H54 (cell line): ENCODE data around the gene SRCAP.

Source experiments
- DNase-seq: peaks from one replicate; pipeline ENCODE4 v3.0.0; 2011; ENCODE audit warnings: low spot score, mixed read lengths; ENCODE audit not compliant: insufficient read length
- FAIRE-seq: peaks from 3 replicates; lab custom pipeline; 2011; peaks lifted over from hg19 to GRCh38; lab: Jason Lieb, UNC
- POLR2A ChIP-seq: IDR thresholded peaks from 2 replicates; pipeline ENCODE4 v1.6.1; 2011; ENCODE audit warnings: low read depth, mild to moderate bottlenecking, low read length

Gene SRCAP

GRCh38 chr16:30741461-30741914 lies 42.5 kb downstream of the SRCAP start:
- no peak for TF ChIP-seq POLR2A
- FAIRE-seq (peak; percentile 91), DNase-seq (peak; percentile 86)

DNA sequence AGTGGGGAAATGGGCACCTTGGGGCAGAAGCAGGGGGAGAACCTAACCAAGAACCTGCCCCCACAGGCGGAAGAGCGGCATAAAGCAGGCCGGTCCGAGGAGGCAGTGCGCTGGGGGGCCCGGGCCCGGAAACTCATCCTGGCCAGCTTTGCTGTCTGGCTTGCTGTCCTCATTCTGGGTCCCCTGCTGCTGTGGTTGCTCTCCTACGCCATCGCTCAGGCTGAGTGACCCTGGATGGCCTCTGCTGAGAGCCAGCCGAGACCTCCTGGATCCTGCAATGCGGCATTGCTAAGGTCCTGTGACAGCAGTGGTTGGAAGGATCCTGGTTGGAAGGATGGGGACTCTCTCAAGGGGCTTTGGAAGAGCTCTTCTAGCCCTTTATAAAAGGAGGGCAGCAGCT lies 44.7 kb downstream of the SRCAP start:
- no peak for TF ChIP-seq POLR2A
- DNase-seq (no peak), FAIRE-seq (no peak)

DNA sequence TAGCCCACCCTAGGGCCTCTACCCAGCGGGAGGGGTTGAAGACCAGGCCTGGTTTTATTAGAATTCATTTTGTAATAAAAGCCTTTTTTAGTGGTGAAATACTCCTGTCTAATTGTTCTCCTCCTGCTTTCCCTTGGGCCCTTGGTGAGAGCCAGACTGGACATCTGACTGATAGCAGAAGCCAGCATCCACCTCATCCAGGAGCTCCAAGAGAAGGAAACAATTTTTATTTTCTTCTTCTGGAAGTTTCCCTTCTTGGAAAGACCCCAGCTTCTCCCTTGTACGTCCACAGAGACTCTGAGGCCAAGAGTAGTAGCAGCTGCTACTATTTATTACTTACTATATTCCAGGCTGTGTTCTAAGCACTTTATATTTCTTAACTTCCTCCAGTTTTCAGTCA lies 45.2 kb downstream of the SRCAP start:
- DNase-seq: no peak
- TF ChIP-seq POLR2A: no peak
- FAIRE-seq: no peak

GRCh38 chr16:30745082-30745481 lies 46.1 kb downstream of the SRCAP start:
- FAIRE-seq (no peak), DNase-seq (no peak)
- TF ChIP-seq POLR2A: no peak

DNA sequence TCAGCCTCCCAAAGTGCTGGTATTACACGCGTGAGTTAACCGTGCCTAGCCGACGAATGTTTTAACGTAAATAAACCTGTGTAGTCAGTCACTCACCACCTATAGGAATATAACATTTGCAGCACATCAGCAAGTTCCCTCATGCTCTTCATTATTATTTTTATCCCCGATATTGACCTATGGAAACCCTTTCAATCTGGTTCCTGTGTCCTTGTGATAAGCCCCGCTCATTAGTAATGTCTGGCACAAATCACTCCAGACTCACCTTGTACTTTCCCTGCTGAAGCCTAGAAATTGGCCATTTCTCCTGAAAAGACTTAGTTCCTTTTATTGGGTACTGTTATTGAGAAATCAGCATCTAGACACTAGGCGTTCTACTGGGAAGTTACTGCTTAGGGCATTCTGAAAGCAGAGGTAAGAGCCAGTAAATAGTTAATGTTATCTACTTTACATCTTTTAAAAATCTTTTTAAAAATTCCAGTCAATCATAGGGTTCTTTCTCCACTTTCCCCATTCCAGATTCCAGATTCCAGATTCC lies 47.7 kb downstream of the SRCAP start:
- no peak for TF ChIP-seq POLR2A
- no peak for DNase-seq
- FAIRE-seq: no peak

DNA sequence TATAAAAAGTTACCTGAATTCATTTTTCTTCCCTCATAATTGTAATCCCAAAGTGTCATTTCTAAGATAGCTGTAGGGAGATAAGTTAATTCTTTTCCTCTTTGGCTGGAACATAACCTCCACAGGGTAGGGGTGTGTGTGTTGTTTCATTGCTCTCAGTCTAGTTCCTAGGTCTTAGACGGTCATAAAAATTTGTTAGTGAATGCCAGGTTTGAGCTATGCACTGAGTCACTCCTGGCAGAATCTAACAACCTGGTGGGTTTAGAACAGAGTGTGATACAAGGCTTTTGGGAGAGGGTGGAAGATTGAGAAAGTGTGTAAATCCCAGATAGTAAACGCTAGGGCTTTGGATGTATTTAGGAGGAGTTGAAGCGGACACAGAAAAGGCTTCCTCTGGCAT lies 48.4 kb downstream of the SRCAP start:
- FAIRE-seq (no peak), DNase-seq (no peak)
- no peak for TF ChIP-seq POLR2A

GRCh38 chr16:30747799-30748633 lies 49.0 kb downstream of the SRCAP start, which contains the start of gene PHKG2:
TSS of gene PHKG2 (plus strand) at chr16:30748425. CDS start at chr16:30748821, 396 bp downstream.
- DNase-seq (peak; percentile 96), FAIRE-seq (peak; percentile 82)
- peak; percentile 65 for TF ChIP-seq POLR2A

DNA sequence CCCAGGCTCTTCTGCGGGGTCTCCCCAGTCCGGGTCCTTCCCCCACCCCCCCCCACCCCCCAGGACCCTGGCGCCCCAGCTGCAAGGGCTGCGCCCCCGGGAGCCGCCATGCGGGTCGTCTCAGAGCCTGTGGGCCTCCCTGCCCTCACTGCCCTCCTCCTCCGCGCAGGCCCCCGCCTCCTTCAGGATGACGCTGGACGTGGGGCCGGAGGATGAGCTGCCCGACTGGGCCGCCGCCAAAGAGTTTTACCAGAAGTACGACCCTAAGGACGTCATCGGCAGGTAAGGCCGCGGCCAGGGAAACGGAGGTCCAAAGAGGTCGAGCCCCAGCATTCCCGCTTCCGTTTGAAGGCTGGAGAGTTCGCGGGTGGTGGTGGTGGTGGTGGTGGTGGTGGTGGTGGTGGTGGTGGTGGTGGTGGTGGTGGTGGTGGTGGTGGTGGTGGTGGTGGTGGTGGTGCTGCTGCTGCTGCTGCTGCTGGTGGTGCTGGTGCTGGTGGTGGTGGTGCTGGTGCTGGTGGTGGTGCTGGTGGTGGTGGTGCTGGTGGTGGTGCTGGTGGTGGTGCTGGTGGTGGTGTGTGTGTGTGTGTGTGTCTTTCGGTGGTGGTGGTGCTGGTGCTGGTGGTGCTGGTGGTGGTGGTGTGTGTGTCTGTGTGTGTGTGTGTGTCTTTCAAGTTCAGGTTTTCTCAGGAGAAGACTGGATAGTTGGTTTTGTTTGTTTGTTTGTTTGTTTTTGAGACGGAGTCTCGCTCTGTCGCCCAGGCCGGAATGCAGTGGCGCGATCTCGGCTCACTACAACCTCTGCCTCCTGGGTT lies 49.9 kb downstream of the SRCAP start:
- DNase-seq (no peak), FAIRE-seq (no peak)
- TF ChIP-seq POLR2A: no peak

- FAIRE-seq (no peak), DNase-seq (no peak)
Observed at GRCh38 chr16:30750201-30750600, 51.2 kb downstream of the SRCAP start.

GRCh38 chr16:30750876-30751465 lies 52.0 kb downstream of the SRCAP start:
- DNase-seq (no peak), FAIRE-seq (no peak)

More at GRCh38 chr16:30750201-30750600, 51.2 kb downstream of the SRCAP start:
- TF ChIP-seq POLR2A: no peak

GRCh38 chr16:30753596-30753995 lies 54.6 kb downstream of the SRCAP start:
- TF ChIP-seq POLR2A: no peak
- no peak for DNase-seq
- no peak for FAIRE-seq

More at GRCh38 chr16:30750876-30751465, 52.0 kb downstream of the SRCAP start:
- no peak for TF ChIP-seq POLR2A

GRCh38 chr16:30755955-30756780 lies 57.2 kb downstream of the SRCAP start:
- FAIRE-seq (no peak), DNase-seq (no peak)
- TF ChIP-seq POLR2A: no peak

DNA sequence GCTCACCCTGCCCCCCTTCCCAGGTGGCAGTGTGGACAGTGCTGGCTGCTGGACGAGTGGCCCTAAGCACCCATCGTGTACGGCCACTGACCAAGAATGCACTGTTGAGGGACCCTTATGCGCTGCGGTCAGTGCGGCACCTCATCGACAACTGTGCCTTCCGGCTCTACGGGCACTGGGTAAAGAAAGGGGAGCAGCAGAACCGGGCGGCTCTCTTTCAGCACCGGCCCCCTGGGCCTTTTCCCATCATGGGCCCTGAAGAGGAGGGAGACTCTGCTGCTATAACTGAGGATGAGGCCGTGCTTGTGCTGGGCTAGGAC lies 57.8 kb downstream of the SRCAP start:
- no peak for TF ChIP-seq POLR2A
- DNase-seq (no peak), FAIRE-seq (no peak)

DNA sequence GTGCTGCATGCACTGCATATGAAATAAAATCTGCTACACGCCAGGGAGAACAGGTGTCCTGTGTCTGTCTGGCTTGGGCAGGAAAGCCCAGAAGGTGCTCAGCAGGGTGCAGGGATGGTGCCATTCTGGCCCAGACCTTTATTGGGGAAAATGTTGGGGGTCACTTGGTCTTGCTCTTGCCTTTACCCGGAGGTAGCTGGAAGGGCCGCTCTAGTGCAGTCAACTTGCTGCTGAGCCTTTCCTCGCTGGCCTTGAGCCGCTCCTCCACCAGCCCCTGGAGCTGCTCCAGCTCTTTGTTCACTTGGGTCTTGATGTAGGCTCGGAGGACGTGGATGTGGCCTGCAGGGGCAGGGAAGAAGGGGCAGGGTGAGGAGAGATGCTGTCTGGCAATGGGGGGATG lies 58.3 kb downstream of the SRCAP start:
- FAIRE-seq: no peak
- no peak for DNase-seq
- no peak for TF ChIP-seq POLR2A
